K562 (cell line): ENCODE data around the gene RMND5B. TPM values are rescaled to one million over a fixed set of nuclear protein-coding genes. Genes with fewer than 3 reads are reported as not detected.

Source experiments
- COPS2 ChIP-seq: fragments of 450-650 bp; conservative IDR thresholded peaks from 2 replicates; pipeline ENCODE4 v1.6.1; 2016; ENCODE audit warnings: mild to moderate bottlenecking, moderate library complexity
- ELF2 ChIP-seq: fragments of 250-450 bp; sonication (Bioruptor Pico); IDR thresholded peaks from 2 replicates; pipeline ENCODE4 v1.5.0; 2021; ENCODE audit warnings: mild to moderate bottlenecking
- EZH2 ChIP-seq: IDR thresholded peaks from 2 replicates; pipeline ENCODE4 v1.6.1; 2012; ENCODE audit warnings: low read depth, mild to moderate bottlenecking, inconsistent platforms, low read length, borderline replicate concordance
- HMGXB4 ChIP-seq: sonication (generic); formaldehyde crosslinking; IDR thresholded peaks from 2 replicates; pipeline ENCODE4 v1.8.1; 2023; ENCODE audit warnings: mild to moderate bottlenecking, missing genetic modification reagents
- MTA3 ChIP-seq: fragments of 450-650 bp; formaldehyde crosslinking; IDR thresholded peaks from 2 replicates; pipeline ENCODE4 v1.6.1; 2017; ENCODE audit warnings: mild to moderate bottlenecking, borderline replicate concordance
- RBM17 ChIP-seq: fragments of 200-400 bp; formaldehyde crosslinking; IDR thresholded peaks from 2 replicates; pipeline ENCODE4 v1.6.1; 2017; ENCODE audit warnings: low read depth, mild to moderate bottlenecking, low read length, borderline replicate concordance
- SIN3B ChIP-seq: fragments of 450-650 bp; IDR thresholded peaks from 2 replicates; pipeline ENCODE4 v1.6.1; 2017; ENCODE audit warnings: low read depth, mild to moderate bottlenecking, moderate library complexity
- SLC30A9 ChIP-seq: fragments of 250-450 bp; sonication (Bioruptor Pico); IDR thresholded peaks from 2 replicates; pipeline ENCODE4 v1.8.0; 2022; ENCODE audit warnings: mild to moderate bottlenecking, moderate library complexity
- STAT5B ChIP-seq: fragments of 250-450 bp; sonication (Bioruptor Pico); IDR thresholded peaks from 2 replicates; pipeline ENCODE4 v1.8.0; 2021; ENCODE audit warnings: mild to moderate bottlenecking, inconsistent platforms
- TBP ChIP-seq: optimal IDR thresholded peaks from 2 replicates; pipeline ENCODE3; 2011; ENCODE audit warnings: low read depth, low read length, improper control_type of control experiment
- THRAP3 ChIP-seq: fragments of 450-650 bp; IDR thresholded peaks from 2 replicates; pipeline ENCODE4 v1.6.1; 2016; ENCODE audit warnings: mild to moderate bottlenecking, inconsistent platforms, borderline replicate concordance
- YY1 ChIP-seq, 3 experiments: IDR thresholded peaks; 2 replicates each; pipeline ENCODE4 v1.6.1; 2011; ENCODE audit warnings: low read length in 2 of 3, mild to moderate bottlenecking in 2 of 3, moderate library complexity in 2 of 3, borderline replicate concordance in 1 of 3, control low read depth in 1 of 3, low read depth in 1 of 3; ENCODE audit not compliant: insufficient read depth in 3 of 3, insufficient replicate concordance in 2 of 3, control insufficient read depth in 1 of 3, insufficient read length in 1 of 3; ENCODE audit errors: extremely low read depth in 1 of 3
- ZBTB17 ChIP-seq: fragments of 450-650 bp; formaldehyde crosslinking; IDR thresholded peaks from 2 replicates; pipeline ENCODE4 v1.4.0; 2020; ENCODE audit warnings: mild to moderate bottlenecking
- ZBTB5 ChIP-seq: fragments of 450-650 bp; IDR thresholded peaks from 2 replicates; pipeline ENCODE4 v1.6.1; 2017; ENCODE audit warnings: antibody characterized with exemption
- ZBTB7A ChIP-seq: IDR thresholded peaks from 2 replicates; pipeline ENCODE4 v1.6.1; 2011; ENCODE audit warnings: low read depth, mild to moderate bottlenecking, low read length, moderate library complexity, borderline replicate concordance; ENCODE audit not compliant: control insufficient read depth
- ZMIZ1 ChIP-seq, 2 experiments: fragments of 150-350 bp in 1 of 2; IDR thresholded peaks; 2 replicates each; pipeline ENCODE4 v1.6.1; 2012 to 2016; ENCODE audit warnings: low read depth in 2 of 2, low read length in 2 of 2, mild to moderate bottlenecking in 1 of 2, moderate library complexity in 1 of 2
- ZNF140 ChIP-seq: fragments of 250-450 bp; sonication (Bioruptor Pico); IDR thresholded peaks from 2 replicates; pipeline ENCODE4 v1.8.0; 2021; ENCODE audit warnings: moderate library complexity, mild to moderate bottlenecking, inconsistent platforms
- ZNF436 ChIP-seq: fragments of 250-450, 450-650 bp; sonication (Bioruptor Pico); formaldehyde crosslinking; IDR thresholded peaks from 2 replicates; pipeline ENCODE4 v1.7.0; 2020; ENCODE audit warnings: mild to moderate bottlenecking
- ZSCAN29 ChIP-seq: fragments of 450-650 bp; IDR thresholded peaks from 2 replicates; pipeline ENCODE4 v1.6.1; 2017
- polyA plus RNA-seq, 8 experiments: library from polyadenylated mRNA; depleted of rRNA in 4 of 8; stranded (reverse) in 5 of 8; unstranded in 3 of 8; fragments of >200 nt; fragmentation: Nextera tagmentation in 2 of 8; fragmentation: Illumina TruSeq in 1 of 8; extraction: Ambion mirVana in 2 of 8; extraction: Trizol in 1 of 8; gene quantifications; 2 replicates each; pipeline versions ENCODE4 v1.2.1 to v1.2.3, GENCODE V29; 2011 to 2014; ENCODE audit warnings: inconsistent platforms in 1 of 8, missing spikeins in 1 of 8
- total RNA-seq, 7 experiments: library from RNA; depleted of rRNA in 6 of 7; stranded (reverse); fragments of >200 nt in 6 of 7; fragmentation: Illumina TruSeq in 2 of 7; extraction: Trizol in 2 of 7; gene quantifications; 2 replicates each; pipeline versions ENCODE4 v1.2.1 to v1.2.3, GENCODE V29; 2011 to 2021; ENCODE audit warnings: low replicate concordance in 1 of 7

Gene RMND5B
- total and polyA plus RNA-seq, 9 of the 15 experiments (the other 6 are each of a cell fraction or from before 2014, with no cell fraction given), result 2.6 to 57.0 (median 28.3) TPM

GRCh38 chr5:178130576-178131445 is at the start of gene RMND5B (continued):
- TF ChIP-seq COPS2 (no peak), ZMIZ1 (IDR thresholded peaks at IDR 0.05; ENCODE audit: low read depth in 2 of 2, low read length in 2 of 2) (peak in 1 of 2 experiments; percentile 44; a peak in 1 of 4 replicates), SLC30A9 (no peak), ZBTB17 (peak; percentile 58; the same call in 1 of the 2 replicates), SIN3B (peak; percentile 62), EZH2 (no peak), ZBTB5 (no peak), MTA3 (peak; percentile 69), HMGXB4 (CRISPR knock-in tag) (no peak), ZSCAN29 (no peak), RBM17 (no peak), ZNF140 (CRISPR knock-in tag) (no peak), THRAP3 (no peak), ZBTB7A (peak; percentile 92), ELF2 (CRISPR knock-in tag) (no peak), TBP (peak; percentile 86), ZNF436 (CRISPR knock-in tag) (no peak), STAT5B (CRISPR knock-in tag) (no peak), YY1 (IDR thresholded peaks at IDR 0.05; ENCODE audit: borderline replicate concordance in 1 of 3, control insufficient read depth in 1 of 3, extremely low read depth in 1 of 3, insufficient read depth in 3 of 3, insufficient read length in 1 of 3, insufficient replicate concordance in 2 of 3, low read depth in 1 of 3, low read length in 2 of 3) (peak in 2 of 3 experiments; percentile 28 to 58)
